Measurements from ENCODE around the gene HJURP. TPM values are rescaled to one million over a fixed set of nuclear protein-coding genes. Genes with fewer than 3 reads are reported as not detected.
A peak's percentile ranks its signal among the peaks of the same experiment; 100 is the strongest.

HJURP gene
- total and polyA plus RNA-seq, 9 of the 15 experiments (the other 6 are each of a cell fraction or from before 2014, with no cell fraction given): 13.8 to 102 (median 28.3) TPM

DNA sequence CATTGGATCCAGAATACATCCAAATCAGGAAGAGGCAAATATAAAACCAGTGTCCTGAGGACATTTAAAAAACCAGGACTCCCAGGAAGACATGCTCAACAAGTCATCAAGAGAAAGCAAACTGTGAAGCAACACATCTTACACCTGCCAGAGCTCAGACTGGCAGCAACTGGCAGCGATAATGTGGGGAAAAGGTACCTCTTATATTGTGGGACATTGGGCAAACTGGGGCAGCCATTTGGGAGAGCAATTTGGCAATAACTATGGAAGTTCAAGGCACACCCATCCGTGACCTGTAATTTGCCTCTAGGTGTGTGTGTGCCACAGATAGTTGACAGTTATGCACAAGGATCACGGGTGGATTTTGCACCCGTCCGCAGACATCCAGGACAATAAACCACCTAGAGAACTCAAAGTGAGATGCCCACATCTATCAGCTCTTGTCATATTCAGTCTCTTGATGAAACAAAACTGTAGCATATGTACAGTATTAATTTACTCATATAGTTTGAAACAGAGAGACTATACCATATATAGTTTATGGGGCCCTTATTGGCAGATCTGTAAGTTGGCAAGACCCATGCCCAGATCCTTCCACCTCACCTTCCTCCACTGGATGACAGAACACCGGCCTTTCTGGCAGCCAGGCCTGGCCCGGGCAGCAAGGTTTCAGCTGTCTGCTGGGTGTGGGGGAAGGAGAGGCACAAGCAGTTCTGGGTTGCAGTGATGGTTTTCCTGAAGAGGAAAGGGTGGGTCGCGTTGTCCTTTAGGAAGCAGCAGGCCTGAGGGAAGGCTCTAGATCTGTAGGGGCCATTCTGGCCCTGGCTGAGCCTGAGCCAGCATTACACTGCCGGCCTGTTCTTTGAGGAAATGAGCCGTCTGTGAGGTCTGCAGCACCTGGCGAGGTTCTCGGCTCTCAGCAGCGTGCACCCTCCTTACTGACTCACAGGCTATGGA is 18.8 kb downstream of the HJURP start (continued):
- TF ChIP-seq, protein P1, sequence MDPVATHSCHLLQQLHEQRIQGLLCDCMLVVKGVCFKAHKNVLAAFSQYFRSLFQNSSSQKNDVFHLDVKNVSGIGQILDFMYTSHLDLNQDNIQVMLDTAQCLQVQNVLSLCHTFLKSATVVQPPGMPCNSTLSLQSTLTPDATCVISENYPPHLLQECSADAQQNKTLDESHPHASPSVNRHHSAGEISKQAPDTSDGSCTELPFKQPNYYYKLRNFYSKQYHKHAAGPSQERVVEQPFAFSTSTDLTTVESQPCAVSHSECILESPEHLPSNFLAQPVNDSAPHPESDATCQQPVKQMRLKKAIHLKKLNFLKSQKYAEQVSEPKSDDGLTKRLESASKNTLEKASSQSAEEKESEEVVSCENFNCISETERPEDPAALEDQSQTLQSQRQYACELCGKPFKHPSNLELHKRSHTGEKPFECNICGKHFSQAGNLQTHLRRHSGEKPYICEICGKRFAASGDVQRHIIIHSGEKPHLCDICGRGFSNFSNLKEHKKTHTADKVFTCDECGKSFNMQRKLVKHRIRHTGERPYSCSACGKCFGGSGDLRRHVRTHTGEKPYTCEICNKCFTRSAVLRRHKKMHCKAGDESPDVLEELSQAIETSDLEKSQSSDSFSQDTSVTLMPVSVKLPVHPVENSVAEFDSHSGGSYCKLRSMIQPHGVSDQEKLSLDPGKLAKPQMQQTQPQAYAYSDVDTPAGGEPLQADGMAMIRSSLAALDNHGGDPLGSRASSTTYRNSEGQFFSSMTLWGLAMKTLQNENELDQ (CRISPR knock-in tag; IDR thresholded peaks at IDR 0.05; ENCODE audit: borderline replicate concordance): no peak

DNA sequence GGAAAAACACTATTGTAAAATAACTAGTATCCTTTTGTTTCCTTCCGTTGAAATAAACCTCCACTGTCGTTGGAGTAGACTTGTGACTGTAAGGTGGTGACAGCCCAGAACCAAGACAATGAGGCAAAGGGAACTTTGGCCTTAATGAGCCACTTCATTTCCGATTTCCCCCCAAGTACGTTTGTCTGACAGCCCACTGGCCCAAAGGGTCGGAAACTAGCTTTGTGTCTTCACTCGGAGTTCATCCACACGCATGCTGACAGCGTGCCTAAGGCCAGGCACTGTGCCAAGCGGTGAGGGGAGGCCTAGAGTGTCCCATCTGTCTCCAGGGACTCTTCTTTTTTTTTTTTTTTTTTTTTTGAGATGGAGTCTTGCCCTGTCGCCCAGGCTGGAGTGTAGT is 21.0 kb downstream of the HJURP start:
- ChIA-PET CTCF (ENCODE audit: low intra/inter-chr PET ratio) (interaction anchor here (0.6 kb wide), 1 partner anchor 425 kb away, joined by 3 read pairs; no protein-coding TSS in a partner anchor), POLR2A (interaction anchor here (0.5 to 1.0 kb wide), 2 partner anchors 19 to 42 kb away, joined by 3 to 4 read pairs; no protein-coding TSS in a partner anchor)
- no peaks in the 10 kb centered on the region; the same call in none of the 2 replicates for H4K20me1 ChIP-seq (replicated peaks; ENCODE audit: control insufficient read depth, insufficient read depth, low read length)
- no peaks in the 10 kb centered on the region for H3K27me3 ChIP-seq (ENCODE audit: control insufficient read depth in 2 of 2, insufficient read depth in 2 of 2, low read length in 2 of 2)
- intact Hi-C loops (cut with micrococcal nuclease) (no loop called here), in situ Hi-C loops (cut with MboI) (no loop called here)
- H2AFZ ChIP-seq (ENCODE audit: low read depth, low read length): no peak overlapping the region
- no peak for FAIRE-seq
- H3K27ac ChIP-seq (ENCODE audit: extremely low read depth, low read depth, low read length): no peak overlapping the region
- no peak overlapping the region for H3K4me3 ChIP-seq
- H3K79me2 ChIP-seq (ENCODE audit: control insufficient read depth, insufficient read depth, low read length): peaks cover 11% of the 10 kb centered on the region; the same call in 2 of the 3 replicates
- peaks cover 0 to 5% of the 10 kb centered on the region in 2 experiments; a peak in 2 of 5 replicates for H3K4me1 ChIP-seq (replicated peaks in 1 of 2; ENCODE audit: control insufficient read depth in 2 of 2, insufficient read depth in 2 of 2, low read length in 2 of 2)
- DNase-seq (ENCODE audit: extremely low read depth in 1 of 4, low spot score in 3 of 4): no peak
- no peaks in the 10 kb centered on the region for H3K9me1 ChIP-seq (ENCODE audit: control insufficient read depth, insufficient read depth, low read length)
- no peak overlapping the region for H3K9ac ChIP-seq (ENCODE audit: insufficient read depth in 1 of 2, low read depth in 2 of 2, low read length in 2 of 2)
- 0 out of 2 replicates have a peak, but pooled peaks have one; percentile 10 for TF ChIP-seq POLR2G (IDR thresholded peaks at IDR 0.05; ENCODE audit: low read depth, low read length)
- no peak for TF ChIP-seq ZBTB1 (CRISPR knock-in tag; IDR thresholded peaks at IDR 0.05; ENCODE audit: borderline replicate concordance, low read depth)
- no peak overlapping the region for H3K4me2 ChIP-seq (ENCODE audit: insufficient read depth, low read length)
- no peak; the same call in 2 of the 3 replicates for ATAC-seq
- no TSS peak for BruUV-seq (replicated peaks)
- H3K9me3 ChIP-seq (replicated peaks; ENCODE audit: control insufficient read depth, insufficient read depth, low read depth, low read length): no peaks in the 10 kb centered on the region
- H3K36me3 ChIP-seq (ENCODE audit: control insufficient read depth, insufficient read depth, low read length): peaks cover 43% of the 10 kb centered on the region; the same call in 2 of the 3 replicates
- 68% methylated on average over 6 of the region's 10 CpGs for WGBS (ENCODE audit: insufficient coverage, low coverage, missing lambda C conversion rate)

Measured in K562 (cell line).